CD4-positive, alpha-beta T cell (primary cell): ENCODE results near the gene NKAIN4. TPM values are rescaled to one million over a fixed set of nuclear protein-coding genes. Genes with fewer than 3 reads are reported as not detected.

Experiments
- ATAC-seq: fragments of 200-7000 bp; cut with Tn5 transposase; one replicate; pipeline ENCODE4 v1.10.0; 2022; ENCODE audit warnings: mild to moderate bottlenecking; ENCODE audit not compliant: poor library complexity
- CTCF ChIA-PET: fragments of 350-600 bp; sonication (Branson Sonifier 250); formaldehyde crosslinking; loops from one replicate; lab custom pipeline; 2021; ENCODE audit warnings: antibody characterized with exemption, inconsistent platforms; lab: Charles Lee
- POLR2A ChIA-PET: fragments of 350-600 bp; sonication (Branson Sonifier 250); formaldehyde crosslinking; loops from one replicate; lab custom pipeline; 2021; ENCODE audit warnings: antibody characterized with exemption, inconsistent platforms; lab: Charles Lee
- DNase-seq, 14 experiments: peaks; one replicate each; pipeline ENCODE4 v3.0.0-alpha.2; 2013 to 2020; ENCODE audit warnings: mixed read lengths in 2 of 14
- H3K27ac ChIP-seq, 2 donors: one replicate each; pipeline versions ENCODE4 v1.5.1 to v1.7.0; 2013; ENCODE audit warnings: low read length in 2 of 2, low read depth in 1 of 2, mild to moderate bottlenecking in 1 of 2
- H3K27me3 ChIP-seq, 2 experiments: 1 replicate in 1 of 2; 2 replicates in 1 of 2; pipeline versions ENCODE4 v1.6.1 to v1.7.0; 2013; ENCODE audit warnings: low read length in 2 of 2, control low read depth in 1 of 2, mild to moderate bottlenecking in 1 of 2, moderate library complexity in 1 of 2; ENCODE audit not compliant: insufficient read depth in 2 of 2, control insufficient read depth in 1 of 2
- H3K36me3 ChIP-seq: one replicate; pipeline ENCODE4 v1.6.1; 2013; ENCODE audit warnings: low read length, control low read depth; ENCODE audit not compliant: insufficient read depth
- H3K4me1 ChIP-seq: one replicate; pipeline ENCODE4 v1.6.1; 2013; ENCODE audit warnings: low read length, control low read depth; ENCODE audit not compliant: insufficient read depth
- H3K4me3 ChIP-seq: one replicate; pipeline ENCODE4 v1.5.1; 2013; ENCODE audit warnings: mild to moderate bottlenecking, low read length, moderate library complexity
- H3K9me3 ChIP-seq, 2 experiments: 1 replicate in 1 of 2; 2 replicates in 1 of 2; pipeline versions ENCODE4 v1.6.1 to v1.7.0; 2013; ENCODE audit warnings: low read length in 2 of 2, mild to moderate bottlenecking in 2 of 2, control low read depth in 1 of 2, moderate library complexity in 1 of 2; ENCODE audit not compliant: control insufficient read depth in 1 of 2, insufficient read depth in 1 of 2
- H3K27ac Mint-ChIP-seq: one replicate; pipeline ENCODE4 v1.8.0; 2020; ENCODE audit warnings: mixed read lengths
- H3K27me3 Mint-ChIP-seq: one replicate; pipeline ENCODE4 v1.8.0; 2021; ENCODE audit warnings: mixed read lengths
- H3K36me3 Mint-ChIP-seq: one replicate; pipeline ENCODE4 v1.8.0; 2021; ENCODE audit warnings: low read depth, mixed read lengths
- H3K4me1 Mint-ChIP-seq: one replicate; pipeline ENCODE4 v1.8.0; 2021; ENCODE audit warnings: low read depth, mixed read lengths
- H3K4me3 Mint-ChIP-seq: one replicate; pipeline ENCODE4 v1.8.0; 2020; ENCODE audit warnings: mild to moderate bottlenecking, mixed read lengths
- H3K9me3 Mint-ChIP-seq: one replicate; pipeline ENCODE4 v1.8.0; 2020; ENCODE audit warnings: mixed read lengths
- intact Hi-C, 2 experiments: fragments of 100-400 bp; cut with DNase I in 1 of 2; cut with micrococcal nuclease in 1 of 2; formaldehyde crosslinking; loops; one replicate each; pipeline versions ENCODE4 v1.15.1 to v1.9.0; 2023 to 2025; cut with DNase I, micrococcal nuclease
- total RNA-seq, 174 experiments: library from RNA in 2 of 174; stranded (reverse) in 2 of 174; gene quantifications; one replicate each; pipeline ENCODE4 v1.2.3 and lab custom pipeline; 2021 to 2026
- TF ChIP-seq, protein P1 (sequence below): fragments of 200-600 bp; IDR thresholded peaks from one replicate; pipeline ENCODE4 v1.8.0; 2022; ENCODE audit warnings: antibody characterized with exemption, mild to moderate bottlenecking

Gene NKAIN4
- total RNA-seq, 2 experiments from 2014 or later = not detected

DNA sequence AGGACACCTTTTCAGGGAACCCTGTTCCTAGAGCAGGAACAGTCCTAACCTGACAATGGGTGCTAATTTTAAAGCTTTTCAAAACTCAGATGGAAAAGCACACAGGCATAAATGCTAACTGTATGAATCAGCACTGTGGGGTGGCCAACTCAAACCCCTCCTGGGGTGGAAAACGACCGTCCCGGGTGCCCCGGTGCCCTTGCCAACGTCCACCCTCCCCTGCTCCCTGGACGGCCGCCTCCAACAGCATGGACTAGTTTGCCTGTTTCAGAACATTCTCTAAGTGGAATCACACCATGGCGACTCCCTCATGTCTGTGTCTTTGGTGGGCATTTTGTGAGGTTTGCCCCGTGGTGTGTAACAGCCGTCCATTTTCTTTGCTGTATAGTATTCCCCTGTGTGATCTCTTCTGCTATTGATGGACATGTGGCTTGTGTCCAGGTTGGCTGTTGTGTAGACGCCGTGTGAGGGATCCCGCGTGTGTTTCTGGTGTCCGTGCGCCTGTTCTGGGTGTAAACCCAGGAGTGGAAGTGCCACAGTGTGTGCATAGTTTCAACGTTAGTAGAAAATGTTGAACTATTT lies 44.6 kb upstream of the NKAIN4 start:
- H3K27ac ChIP-seq = no peak overlapping the region
- intact Hi-C loops = no loop called here
- TF ChIP-seq, protein P1, sequence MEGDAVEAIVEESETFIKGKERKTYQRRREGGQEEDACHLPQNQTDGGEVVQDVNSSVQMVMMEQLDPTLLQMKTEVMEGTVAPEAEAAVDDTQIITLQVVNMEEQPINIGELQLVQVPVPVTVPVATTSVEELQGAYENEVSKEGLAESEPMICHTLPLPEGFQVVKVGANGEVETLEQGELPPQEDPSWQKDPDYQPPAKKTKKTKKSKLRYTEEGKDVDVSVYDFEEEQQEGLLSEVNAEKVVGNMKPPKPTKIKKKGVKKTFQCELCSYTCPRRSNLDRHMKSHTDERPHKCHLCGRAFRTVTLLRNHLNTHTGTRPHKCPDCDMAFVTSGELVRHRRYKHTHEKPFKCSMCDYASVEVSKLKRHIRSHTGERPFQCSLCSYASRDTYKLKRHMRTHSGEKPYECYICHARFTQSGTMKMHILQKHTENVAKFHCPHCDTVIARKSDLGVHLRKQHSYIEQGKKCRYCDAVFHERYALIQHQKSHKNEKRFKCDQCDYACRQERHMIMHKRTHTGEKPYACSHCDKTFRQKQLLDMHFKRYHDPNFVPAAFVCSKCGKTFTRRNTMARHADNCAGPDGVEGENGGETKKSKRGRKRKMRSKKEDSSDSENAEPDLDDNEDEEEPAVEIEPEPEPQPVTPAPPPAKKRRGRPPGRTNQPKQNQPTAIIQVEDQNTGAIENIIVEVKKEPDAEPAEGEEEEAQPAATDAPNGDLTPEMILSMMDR = no peak
- CTCF ChIA-PET = no interaction called here
- ATAC-seq (no peak), DNase-seq (no peak)
- peaks cover 16% of the 10 kb centered on the region for H3K4me1 ChIP-seq
- peaks cover 0 to 27% of the 10 kb centered on the region in 2 experiments for H3K9me3 ChIP-seq
- peaks cover 14 to 24% of the 10 kb centered on the region in 2 experiments for H3K27me3 ChIP-seq
- POLR2A ChIA-PET = no interaction called here
- no peak overlapping the region for H3K4me3 Mint-ChIP-seq
- H3K9me3 Mint-ChIP-seq = peaks cover 4% of the 10 kb centered on the region
- H3K4me1 Mint-ChIP-seq = peaks cover 13% of the 10 kb centered on the region
- no peaks in the 10 kb centered on the region for H3K36me3 ChIP-seq
- no peak overlapping the region for H3K27ac Mint-ChIP-seq
- peaks cover 50% of the 10 kb centered on the region for H3K27me3 Mint-ChIP-seq
- H3K4me3 ChIP-seq = no peak overlapping the region
- no peaks in the 10 kb centered on the region for H3K36me3 Mint-ChIP-seq

DNA sequence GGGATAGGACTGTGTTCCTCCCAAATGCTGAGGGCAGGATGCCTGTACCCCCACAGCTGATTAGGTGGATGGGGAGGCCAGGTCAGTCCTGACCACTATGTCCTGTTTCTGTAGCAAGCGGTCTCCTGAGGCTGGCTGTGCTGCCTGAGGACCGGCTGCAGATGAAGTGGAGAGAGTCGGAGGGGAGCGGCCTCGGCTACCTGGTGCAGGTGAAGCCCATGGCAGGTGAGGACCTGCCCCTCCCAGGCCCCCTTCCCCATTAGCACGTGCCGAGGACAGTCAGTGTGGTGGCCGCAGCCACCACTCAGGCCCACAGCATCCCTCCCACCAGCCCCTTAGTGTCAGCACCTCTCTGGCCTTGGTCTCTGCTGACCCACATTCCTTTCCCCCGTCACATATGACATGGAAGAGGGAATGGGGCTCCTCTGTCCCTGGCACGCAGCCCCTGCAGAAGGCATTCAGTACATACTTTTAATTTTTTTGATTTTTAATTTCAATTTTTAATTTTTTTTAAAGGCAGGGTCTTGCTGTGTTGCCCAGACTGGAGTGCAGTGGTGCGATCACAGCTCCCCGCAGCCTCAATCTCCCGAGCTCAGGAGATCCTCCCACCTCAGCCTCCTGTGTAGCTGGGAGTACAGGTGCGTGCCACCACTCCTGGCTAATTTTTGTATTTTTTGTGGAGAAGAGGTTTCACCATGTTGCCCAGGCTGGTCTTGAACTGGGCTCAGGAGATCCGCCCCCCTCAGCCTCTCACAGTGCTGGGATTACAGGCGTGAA lies 43.7 kb upstream of the NKAIN4 start:
- ATAC-seq = no peak
- Mint-ChIP-seq H3K27ac (no peak overlapping the region), H3K36me3 (no peaks in the 10 kb centered on the region), H3K27me3 (peaks cover 49% of the 10 kb centered on the region), H3K9me3 (peaks cover 4% of the 10 kb centered on the region), H3K4me1 (peaks cover 13% of the 10 kb centered on the region), H3K4me3 (no peak overlapping the region)
- H3K27ac ChIP-seq = no peak overlapping the region
- peaks cover 14 to 24% of the 10 kb centered on the region in 2 experiments for H3K27me3 ChIP-seq
- H3K4me1 ChIP-seq = peaks cover 16% of the 10 kb centered on the region
- no peaks in the 10 kb centered on the region for H3K36me3 ChIP-seq
- no peak for DNase-seq
- CTCF ChIA-PET = interaction anchor here (1.2 kb wide), 1 partner anchor 74 kb away, joined by 5 read pairs; no protein-coding TSS in a partner anchor
- TF ChIP-seq, protein P1 = no peak
- no peak overlapping the region for H3K4me3 ChIP-seq
- POLR2A ChIA-PET = no interaction called here
- intact Hi-C loops = no loop called here
- peaks cover 0 to 23% of the 10 kb centered on the region in 2 experiments for H3K9me3 ChIP-seq

DNA sequence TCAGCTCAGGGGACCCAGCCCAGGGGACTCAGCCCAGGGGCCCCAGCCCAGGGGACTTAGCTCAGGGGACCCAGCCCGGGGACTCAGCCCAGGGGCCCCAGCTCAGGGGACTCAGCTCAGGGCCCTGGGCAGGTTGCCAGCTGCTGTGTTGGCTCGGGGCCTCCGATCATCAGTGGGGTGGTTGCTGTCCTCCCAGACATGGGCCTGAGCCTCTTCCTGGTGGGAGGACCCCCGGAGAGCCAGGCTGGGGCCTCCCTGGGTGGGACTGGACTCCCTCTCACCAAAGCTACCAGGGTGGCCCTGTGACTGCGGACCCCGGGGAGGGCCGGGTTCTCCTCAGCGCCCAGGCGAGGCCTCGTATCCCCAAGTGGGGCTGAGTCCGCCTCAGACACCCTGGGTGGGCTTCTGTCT lies 43.1 kb upstream of the NKAIN4 start:
- no peak for DNase-seq
- H3K27ac Mint-ChIP-seq = no peak overlapping the region
- H3K27ac ChIP-seq = no peak overlapping the region
- no peak overlapping the region for H3K4me3 Mint-ChIP-seq
- peaks cover 16% of the 10 kb centered on the region for H3K4me1 ChIP-seq
- H3K9me3 Mint-ChIP-seq = peaks cover 3% of the 10 kb centered on the region
- peaks cover 11 to 24% of the 10 kb centered on the region in 2 experiments for H3K27me3 ChIP-seq
- intact Hi-C loops = no loop called here
- no peaks in the 10 kb centered on the region for H3K36me3 ChIP-seq
- TF ChIP-seq, protein P1 = no peak
- H3K27me3 Mint-ChIP-seq = peaks cover 43% of the 10 kb centered on the region
- no peak for ATAC-seq
- POLR2A ChIA-PET = no interaction called here
- H3K9me3 ChIP-seq = peaks cover 0 to 19% of the 10 kb centered on the region in 2 experiments
- H3K36me3 Mint-ChIP-seq = no peaks in the 10 kb centered on the region
- CTCF ChIA-PET = interaction anchor here (1.2 kb wide), 1 partner anchor 74 kb away, joined by 5 read pairs; no protein-coding TSS in a partner anchor
- peaks cover 13% of the 10 kb centered on the region for H3K4me1 Mint-ChIP-seq
- H3K4me3 ChIP-seq = no peak overlapping the region
